Measurements from ENCODE around the gene C19orf38. TPM values are rescaled to one million over a fixed set of nuclear protein-coding genes. Genes with fewer than 3 reads are reported as not detected.
A peak's percentile ranks its signal among the peaks of the same experiment; 100 is the strongest.

Gene C19orf38

Small RNA genes within 50 kb of the gene (small RNA-seq; reads per million reads assigned to genes)
- gene MIR199A1 (1.5 reads per million, percentile 54 among the genes with 10 or more reads in this experiment), gene MIR6793 (not detected)

Measured in skeletal muscle satellite cell (primary cell).